Activated naive CD8-positive, alpha-beta T cell treated with anti-CD3 and anti-CD28 coated beads for 36 hours (primary cell): Measurements from ENCODE around the gene GPR179. TPM values are rescaled to one million over a fixed set of nuclear protein-coding genes. Genes with fewer than 3 reads are reported as not detected.
"Not testable (repeated sequence)": the region's sequence is repeated elsewhere in the genome, so short reads cannot be mapped to it uniquely, and the experiment has no call there.

ENCODE experiments used
- DNase-seq: peaks from one replicate; pipeline ENCODE4 v3.0.0; 2021
- H3K27ac Mint-ChIP-seq: one replicate; pipeline ENCODE4 v1.8.0; 2022; ENCODE audit warnings: mild to moderate bottlenecking, moderate library complexity, mixed read lengths
- H3K27me3 Mint-ChIP-seq: one replicate; pipeline ENCODE4 v1.8.0; 2022; ENCODE audit warnings: mild to moderate bottlenecking, mixed read lengths
- H3K36me3 Mint-ChIP-seq: one replicate; pipeline ENCODE4 v1.8.0; 2021; ENCODE audit warnings: mild to moderate bottlenecking, mixed read lengths
- H3K4me1 Mint-ChIP-seq: one replicate; pipeline ENCODE4 v1.8.0; 2021; ENCODE audit warnings: mixed read lengths
- H3K4me3 Mint-ChIP-seq: one replicate; pipeline ENCODE4 v1.8.0; 2022; ENCODE audit warnings: mild to moderate bottlenecking, moderate library complexity, mixed read lengths
- H3K9me3 Mint-ChIP-seq: one replicate; pipeline ENCODE4 v1.8.0; 2022; ENCODE audit warnings: mixed read lengths
- total RNA-seq, 2 experiments: library from RNA; stranded (reverse); gene quantifications; one replicate each; pipeline ENCODE4 v1.2.3, GENCODE V29; 2021

GPR179 gene
- total RNA-seq, 2 experiments from 2014 or later, result 0.23 to 0.34 TPM

- no peak for DNase-seq
- Mint-ChIP-seq H3K27me3 (no peaks in the 10 kb centered on the region), H3K4me3 (no peak overlapping the region), H3K9me3 (no peaks in the 10 kb centered on the region), H3K27ac (no peak overlapping the region), H3K4me1 (no peaks in the 10 kb centered on the region), H3K36me3 (peaks cover 26% of the 10 kb centered on the region)
These were observed 26.7 kb downstream of the GPR179 start for GRCh38 chr17:38317081-38317480.

GRCh38 chr17:38315497-38315896 lies 28.3 kb downstream of the GPR179 start:
- no peaks in the 10 kb centered on the region for H3K27me3 Mint-ChIP-seq
- DNase-seq, result no peak
- peaks cover 22% of the 10 kb centered on the region for H3K36me3 Mint-ChIP-seq
- H3K9me3 Mint-ChIP-seq, result no peaks in the 10 kb centered on the region
- H3K27ac Mint-ChIP-seq, result no peak overlapping the region
- H3K4me1 Mint-ChIP-seq, result no peaks in the 10 kb centered on the region
- no peak overlapping the region for H3K4me3 Mint-ChIP-seq

- not testable (repeated sequence) for H3K36me3 Mint-ChIP-seq, H3K9me3 Mint-ChIP-seq, H3K4me1 Mint-ChIP-seq, H3K27me3 Mint-ChIP-seq
- Mint-ChIP-seq H3K4me3 (peak within 1 kb of the TSS; percentile 98), H3K27ac (peak within 1 kb of the TSS; percentile 97)
- DNase-seq, result peak; percentile 98
These were observed 46.8 kb downstream of the GPR179 start, which contains the start of gene MRPL45 for GRCh38 chr17:38296834-38297517. MRPL45 (plus strand) TSS chr17:38297168; CDS start chr17:38297184, 16 bp downstream.

- Mint-ChIP-seq H3K27ac (peak overlapping the region; percentile 97), H3K4me3 (peak overlapping the region; percentile 98)
- not testable (repeated sequence) for DNase-seq, H3K36me3 Mint-ChIP-seq, H3K9me3 Mint-ChIP-seq, H3K4me1 Mint-ChIP-seq, H3K27me3 Mint-ChIP-seq
These were observed 48.0 kb downstream of the GPR179 start for GRCh38 chr17:38295602-38296365.

GRCh38 chr17:38289760-38290159 lies 54.0 kb downstream of the GPR179 start:
- not testable (repeated sequence) for H3K27ac Mint-ChIP-seq, H3K27me3 Mint-ChIP-seq, H3K4me1 Mint-ChIP-seq, H3K9me3 Mint-ChIP-seq, DNase-seq, H3K36me3 Mint-ChIP-seq, H3K4me3 Mint-ChIP-seq

GRCh38 chr17:38288217-38288827 lies 55.4 kb downstream of the GPR179 start:
- not testable (repeated sequence) for H3K27ac Mint-ChIP-seq, DNase-seq

GRCh38 chr17:38286501-38287091 lies 57.2 kb downstream of the GPR179 start:
- H3K9me3 Mint-ChIP-seq, H3K4me3 Mint-ChIP-seq, H3K27me3 Mint-ChIP-seq, H3K36me3 Mint-ChIP-seq, H3K4me1 Mint-ChIP-seq: not testable (repeated sequence)
- DNase-seq, result peak; percentile 20
- H3K27ac Mint-ChIP-seq, result peak overlapping the region; percentile 42

More at GRCh38 chr17:38288217-38288827, 55.4 kb downstream of the GPR179 start:
- H3K4me1 Mint-ChIP-seq, H3K4me3 Mint-ChIP-seq, H3K27me3 Mint-ChIP-seq, H3K36me3 Mint-ChIP-seq, H3K9me3 Mint-ChIP-seq: not testable (repeated sequence)

GRCh38 chr17:38285994-38286393 lies 57.8 kb downstream of the GPR179 start:
- not testable (repeated sequence) for H3K4me3 Mint-ChIP-seq, H3K36me3 Mint-ChIP-seq, H3K27ac Mint-ChIP-seq, H3K27me3 Mint-ChIP-seq, H3K9me3 Mint-ChIP-seq, DNase-seq, H3K4me1 Mint-ChIP-seq

Other genes with a start within 250 kb of the GPR179 start
- not detected for gene TBC1D3E, start 216.0 kb downstream of the GPR179 start, total RNA-seq
- not detected for gene TBC1D3, start 151.4 kb downstream of the GPR179 start, total RNA-seq
- gene MRPL45, start 46.8 kb downstream of the GPR179 start, total RNA-seq, result 10 to 100 TPM; 69.7 to 70.8 TPM
- 10 to 100 TPM; 17.3 to 18.2 TPM for gene SOCS7, start 7.9 kb upstream of the GPR179 start, total RNA-seq
- gene ARHGAP23, start 84.5 kb upstream of the GPR179 start, total RNA-seq, result under 1 TPM; 0.08 to 0.66 TPM